Measurements from ENCODE around the gene GYG1.

Gene GYG1

DNA sequence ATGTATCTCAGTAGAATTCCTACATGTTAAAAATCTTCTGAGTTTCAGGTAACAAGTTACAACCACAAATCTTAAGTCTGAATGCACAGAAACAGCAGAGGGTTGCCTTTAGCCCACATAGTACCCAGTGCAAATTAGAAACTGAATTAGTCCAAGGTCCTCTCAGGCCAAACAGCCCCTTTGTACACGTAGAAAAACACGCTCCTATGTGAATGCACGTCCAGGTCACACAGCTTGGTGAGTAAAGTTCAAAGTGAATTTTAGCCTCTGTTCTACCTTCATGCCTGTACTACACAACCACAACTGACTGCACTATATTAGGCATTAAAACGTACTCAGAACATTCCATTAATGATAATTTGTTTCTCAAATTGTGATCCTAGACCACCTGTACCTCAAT is 46.3 kb downstream of the GYG1 start:
- H3K4me1 Mint-ChIP-seq = peaks cover 6% of the 10 kb centered on the region
- no peaks in the 10 kb centered on the region for H3K27me3 Mint-ChIP-seq
- H3K9me3 Mint-ChIP-seq = no peaks in the 10 kb centered on the region
- DNase-seq (ENCODE audit: low spot score in 2 of 2) = no peak
- H3K4me3 Mint-ChIP-seq = no peak overlapping the region
- no peak for ATAC-seq (replicated peaks; ENCODE audit: extremely low read depth, poor library complexity, severe bottlenecking)
- no peak overlapping the region for H3K27ac Mint-ChIP-seq (ENCODE audit: low read depth)
- H3K36me3 Mint-ChIP-seq (ENCODE audit: insufficient read depth) = peaks cover 19% of the 10 kb centered on the region

DNA sequence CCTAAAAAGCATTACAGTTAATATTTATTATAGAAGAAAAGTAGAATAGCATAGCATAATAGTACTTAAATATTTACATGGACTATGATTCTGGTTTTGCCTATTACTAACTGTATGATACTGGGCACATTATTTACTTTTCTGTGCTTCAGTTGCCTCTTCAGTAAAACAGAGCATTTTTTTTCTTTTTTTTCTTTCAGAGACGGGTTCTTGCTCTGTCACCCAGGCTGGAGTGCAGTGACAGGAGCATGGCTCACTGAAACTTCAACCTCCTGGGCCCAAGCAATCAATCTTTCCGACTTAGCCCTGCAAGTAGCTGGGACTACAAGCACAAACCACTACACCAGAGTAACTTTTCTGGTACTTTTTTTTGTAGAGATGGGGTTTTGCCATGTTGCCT is 47.0 kb downstream of the GYG1 start:
- H3K27me3 Mint-ChIP-seq = no peaks in the 10 kb centered on the region
- no peak overlapping the region for H3K27ac Mint-ChIP-seq (ENCODE audit: low read depth)
- peaks cover 12% of the 10 kb centered on the region for H3K4me1 Mint-ChIP-seq
- H3K36me3 Mint-ChIP-seq (ENCODE audit: insufficient read depth) = peaks cover 19% of the 10 kb centered on the region
- no peak overlapping the region for H3K4me3 Mint-ChIP-seq
- ATAC-seq (replicated peaks; ENCODE audit: extremely low read depth, poor library complexity, severe bottlenecking) = no peak
- no peaks in the 10 kb centered on the region for H3K9me3 Mint-ChIP-seq
- DNase-seq (ENCODE audit: low spot score in 2 of 2) = no peak

GRCh38 chr3:149042789-149043386 is 51.5 kb downstream of the GYG1 start:
- no peak for ATAC-seq (replicated peaks; ENCODE audit: extremely low read depth, poor library complexity, severe bottlenecking)
- H3K36me3 Mint-ChIP-seq (ENCODE audit: insufficient read depth) = peaks cover 17% of the 10 kb centered on the region
- H3K4me3 Mint-ChIP-seq = peak overlapping the region; percentile 10
- H3K27me3 Mint-ChIP-seq = no peaks in the 10 kb centered on the region
- H3K4me1 Mint-ChIP-seq = peaks cover 21% of the 10 kb centered on the region
- DNase-seq (ENCODE audit: low spot score in 2 of 2) = no peak
- no peaks in the 10 kb centered on the region for H3K9me3 Mint-ChIP-seq
- peak overlapping the region; percentile 80 for H3K27ac Mint-ChIP-seq (ENCODE audit: low read depth)

DNA sequence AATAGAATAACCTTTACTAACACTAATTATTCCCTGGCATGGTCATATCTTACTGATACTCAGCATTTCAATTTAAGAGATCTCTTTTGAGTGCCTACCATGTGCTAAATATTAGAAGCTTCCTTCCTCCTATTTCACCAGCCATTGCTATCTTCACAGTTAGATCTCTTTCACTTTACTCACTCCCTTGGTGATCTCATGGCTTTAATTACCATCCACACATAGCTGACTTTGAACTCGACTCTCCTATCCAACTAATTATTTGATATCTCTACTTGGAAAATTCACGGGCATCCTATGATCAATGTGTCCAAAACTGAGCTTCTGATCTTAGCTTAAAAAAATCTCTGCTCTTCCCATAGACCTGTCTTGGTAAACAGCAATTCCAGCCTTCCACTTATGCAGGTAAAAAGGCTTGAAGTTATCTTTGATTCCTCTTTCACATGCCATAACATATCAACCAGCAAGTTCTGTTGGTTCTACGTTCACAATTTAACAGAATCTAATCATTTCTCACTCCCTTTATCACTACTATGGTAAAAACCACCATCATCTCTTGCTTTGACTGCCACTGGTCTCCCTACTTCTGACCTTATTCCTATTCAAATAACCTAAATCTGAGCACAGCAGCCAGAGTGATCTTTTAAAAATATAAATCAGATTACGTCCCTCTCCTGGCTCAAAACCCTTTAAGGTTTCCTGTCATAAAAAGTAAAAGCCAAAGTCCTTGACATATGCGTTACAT is 53.2 kb downstream of the GYG1 start:
- DNase-seq (ENCODE audit: low spot score in 2 of 2) (no peak), ATAC-seq (replicated peaks; ENCODE audit: extremely low read depth, poor library complexity, severe bottlenecking) (no peak)
- Mint-ChIP-seq H3K4me3 (no peak overlapping the region), H3K9me3 (no peaks in the 10 kb centered on the region), H3K27me3 (no peaks in the 10 kb centered on the region), H3K27ac (ENCODE audit: low read depth) (no peak overlapping the region), H3K4me1 (peaks cover 21% of the 10 kb centered on the region), H3K36me3 (ENCODE audit: insufficient read depth) (peaks cover 16% of the 10 kb centered on the region)

- Mint-ChIP-seq H3K27me3 (no peaks in the 10 kb centered on the region), H3K36me3 (ENCODE audit: insufficient read depth) (peaks cover 30% of the 10 kb centered on the region), H3K4me3 (no peak overlapping the region), H3K27ac (ENCODE audit: low read depth) (no peak overlapping the region), H3K4me1 (no peaks in the 10 kb centered on the region), H3K9me3 (no peaks in the 10 kb centered on the region)
- no peak for ATAC-seq (replicated peaks; ENCODE audit: extremely low read depth, poor library complexity, severe bottlenecking)
- no peak for DNase-seq (ENCODE audit: low spot score in 2 of 2)
Observed at GRCh38 chr3:149055575-149055974, 64.2 kb downstream of the GYG1 start.

DNA sequence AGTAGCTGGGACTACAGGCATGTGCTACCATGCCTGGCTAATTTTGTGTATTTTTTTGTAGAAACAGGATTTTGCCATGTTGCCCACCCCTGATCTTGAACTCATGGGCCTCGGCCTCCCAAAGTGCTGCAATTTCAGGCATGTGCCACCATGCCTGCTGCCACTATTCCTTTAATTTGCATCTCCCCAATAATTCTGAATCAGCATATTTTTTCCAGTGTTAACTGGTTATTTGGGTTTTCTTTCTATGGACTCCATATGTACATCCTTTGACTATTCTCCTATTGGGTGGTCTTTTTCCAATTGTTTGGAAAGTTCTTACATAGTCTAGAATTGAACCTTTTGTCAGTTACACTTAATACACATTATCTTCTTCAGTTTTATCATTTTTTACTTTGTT is 66.9 kb downstream of the GYG1 start:
- H3K4me1 Mint-ChIP-seq = no peaks in the 10 kb centered on the region
- H3K36me3 Mint-ChIP-seq (ENCODE audit: insufficient read depth) = peaks cover 25% of the 10 kb centered on the region
- no peak for DNase-seq (ENCODE audit: low spot score in 2 of 2)
- H3K9me3 Mint-ChIP-seq = no peaks in the 10 kb centered on the region
- no peak overlapping the region for H3K27ac Mint-ChIP-seq (ENCODE audit: low read depth)
- no peaks in the 10 kb centered on the region for H3K27me3 Mint-ChIP-seq
- no peak overlapping the region for H3K4me3 Mint-ChIP-seq
- no peak for ATAC-seq (replicated peaks; ENCODE audit: extremely low read depth, poor library complexity, severe bottlenecking)

DNA sequence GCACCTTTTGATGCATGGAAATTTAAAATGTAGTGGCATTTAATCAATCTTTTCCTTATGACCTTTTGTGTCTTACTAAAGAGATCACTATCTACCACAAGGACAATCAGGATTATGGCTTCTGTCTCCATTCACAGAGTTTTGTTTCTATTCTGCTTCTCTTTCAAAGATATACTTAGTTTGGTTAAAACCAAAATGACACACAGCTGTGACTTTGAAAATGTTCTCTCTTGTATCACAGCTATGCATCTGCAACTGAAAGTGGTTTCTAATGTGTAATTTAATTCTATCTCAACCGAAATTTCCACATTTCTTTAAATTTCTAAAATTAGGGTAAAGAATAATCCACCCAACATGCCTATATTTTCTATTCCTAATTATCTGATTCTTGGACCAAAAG is 67.3 kb downstream of the GYG1 start:
- ATAC-seq (replicated peaks; ENCODE audit: extremely low read depth, poor library complexity, severe bottlenecking) (no peak), DNase-seq (ENCODE audit: low spot score in 2 of 2) (no peak)
- no peaks in the 10 kb centered on the region for H3K9me3 Mint-ChIP-seq
- no peaks in the 10 kb centered on the region for H3K4me1 Mint-ChIP-seq
- H3K36me3 Mint-ChIP-seq (ENCODE audit: insufficient read depth) = peaks cover 26% of the 10 kb centered on the region
- no peaks in the 10 kb centered on the region for H3K27me3 Mint-ChIP-seq
- no peak overlapping the region for H3K27ac Mint-ChIP-seq (ENCODE audit: low read depth)
- H3K4me3 Mint-ChIP-seq = no peak overlapping the region

DNA sequence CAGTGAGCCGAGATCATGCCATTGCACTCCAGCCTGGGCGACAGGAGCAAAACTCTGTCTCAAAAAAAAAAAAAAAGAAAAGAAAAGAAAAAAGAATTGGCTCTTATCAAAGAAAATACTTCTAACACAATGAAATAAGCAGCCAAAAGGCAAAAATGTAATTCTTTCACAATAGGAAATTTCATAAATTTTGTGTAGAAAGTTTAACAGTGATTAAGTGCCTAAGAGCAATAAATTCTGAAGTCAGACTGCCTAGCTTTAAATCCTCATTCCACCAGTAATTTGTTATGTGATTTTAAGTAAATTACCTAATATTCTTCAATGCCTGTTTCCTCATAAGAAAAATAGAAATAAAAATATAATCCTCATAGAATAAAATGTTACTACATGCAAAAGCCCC is 70.4 kb downstream of the GYG1 start:
- H3K36me3 Mint-ChIP-seq (ENCODE audit: insufficient read depth) = peaks cover 21% of the 10 kb centered on the region
- H3K27ac Mint-ChIP-seq (ENCODE audit: low read depth) = no peak overlapping the region
- no peak for DNase-seq (ENCODE audit: low spot score in 2 of 2)
- no peak overlapping the region for H3K4me3 Mint-ChIP-seq
- no peaks in the 10 kb centered on the region for H3K4me1 Mint-ChIP-seq
- no peaks in the 10 kb centered on the region for H3K9me3 Mint-ChIP-seq
- H3K27me3 Mint-ChIP-seq = no peaks in the 10 kb centered on the region
- ATAC-seq (replicated peaks; ENCODE audit: extremely low read depth, poor library complexity, severe bottlenecking) = no peak

GRCh38 chr3:149067883-149068282 is 76.5 kb downstream of the GYG1 start:
- no peak for DNase-seq (ENCODE audit: low spot score in 2 of 2)
- H3K9me3 Mint-ChIP-seq = no peaks in the 10 kb centered on the region
- H3K4me3 Mint-ChIP-seq = no peak overlapping the region
- H3K27me3 Mint-ChIP-seq = no peaks in the 10 kb centered on the region
- no peak overlapping the region for H3K27ac Mint-ChIP-seq (ENCODE audit: low read depth)
- no peak for ATAC-seq (replicated peaks; ENCODE audit: extremely low read depth, poor library complexity, severe bottlenecking)
- no peaks in the 10 kb centered on the region for H3K4me1 Mint-ChIP-seq
- peaks cover 21% of the 10 kb centered on the region for H3K36me3 Mint-ChIP-seq (ENCODE audit: insufficient read depth)
